ENCODE data around the gene DNMT1.

DNA sequence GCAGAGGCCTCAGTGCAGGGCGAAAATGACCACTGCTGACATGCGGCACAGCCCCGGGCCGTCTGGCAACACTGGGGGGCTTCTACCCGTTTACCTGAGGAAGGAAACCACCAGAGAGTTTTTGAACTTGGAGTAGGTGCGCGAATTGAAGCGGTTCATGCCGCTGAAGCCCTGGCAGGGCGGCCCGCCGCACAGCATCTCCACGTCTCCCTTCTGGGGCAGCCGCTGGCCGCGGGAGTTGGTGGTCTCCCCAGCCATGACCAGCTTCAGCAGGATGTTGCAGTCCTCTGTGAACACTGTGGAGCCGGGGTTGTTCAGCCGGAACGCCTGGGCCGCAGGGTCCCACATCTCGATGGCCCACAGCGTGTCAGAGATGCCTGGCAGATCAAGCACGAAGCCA is 54.8 kb downstream of the DNMT1 start:
- TF ChIP-seq, protein P1, sequence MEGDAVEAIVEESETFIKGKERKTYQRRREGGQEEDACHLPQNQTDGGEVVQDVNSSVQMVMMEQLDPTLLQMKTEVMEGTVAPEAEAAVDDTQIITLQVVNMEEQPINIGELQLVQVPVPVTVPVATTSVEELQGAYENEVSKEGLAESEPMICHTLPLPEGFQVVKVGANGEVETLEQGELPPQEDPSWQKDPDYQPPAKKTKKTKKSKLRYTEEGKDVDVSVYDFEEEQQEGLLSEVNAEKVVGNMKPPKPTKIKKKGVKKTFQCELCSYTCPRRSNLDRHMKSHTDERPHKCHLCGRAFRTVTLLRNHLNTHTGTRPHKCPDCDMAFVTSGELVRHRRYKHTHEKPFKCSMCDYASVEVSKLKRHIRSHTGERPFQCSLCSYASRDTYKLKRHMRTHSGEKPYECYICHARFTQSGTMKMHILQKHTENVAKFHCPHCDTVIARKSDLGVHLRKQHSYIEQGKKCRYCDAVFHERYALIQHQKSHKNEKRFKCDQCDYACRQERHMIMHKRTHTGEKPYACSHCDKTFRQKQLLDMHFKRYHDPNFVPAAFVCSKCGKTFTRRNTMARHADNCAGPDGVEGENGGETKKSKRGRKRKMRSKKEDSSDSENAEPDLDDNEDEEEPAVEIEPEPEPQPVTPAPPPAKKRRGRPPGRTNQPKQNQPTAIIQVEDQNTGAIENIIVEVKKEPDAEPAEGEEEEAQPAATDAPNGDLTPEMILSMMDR (conservative IDR thresholded peaks at IDR 0.05; ENCODE audit: low read depth, low read length): no peak
- TF ChIP-seq EZH2 (IDR thresholded peaks at IDR 0.05; ENCODE audit: low read length, unreplicated experiment): no peak
- TF ChIP-seq EZH2phosphoT487 (IDR thresholded peaks at IDR 0.05; ENCODE audit: borderline replicate concordance, low read length): no peak

All from PC-3 (cell line).